A549 treated with GW870086 at 1 μM for 4 hours (cell line): ENCODE data around the gene IL16. TPM values are rescaled to one million over a fixed set of nuclear protein-coding genes. Genes with fewer than 3 reads are reported as not detected.

ENCODE experiments used
- total RNA-seq: library from RNA; stranded (reverse); fragments of 200-300 nt; extraction: Qiagen RNA extraction; gene quantifications from 5 replicates; pipeline ENCODE4 v1.2.3, GENCODE V29; 2022; ENCODE audit warnings: low read depth

The IL16 gene
- 0.21 TPM in 1 of 5 replicates, not detected in the others for total RNA-seq

DNA sequence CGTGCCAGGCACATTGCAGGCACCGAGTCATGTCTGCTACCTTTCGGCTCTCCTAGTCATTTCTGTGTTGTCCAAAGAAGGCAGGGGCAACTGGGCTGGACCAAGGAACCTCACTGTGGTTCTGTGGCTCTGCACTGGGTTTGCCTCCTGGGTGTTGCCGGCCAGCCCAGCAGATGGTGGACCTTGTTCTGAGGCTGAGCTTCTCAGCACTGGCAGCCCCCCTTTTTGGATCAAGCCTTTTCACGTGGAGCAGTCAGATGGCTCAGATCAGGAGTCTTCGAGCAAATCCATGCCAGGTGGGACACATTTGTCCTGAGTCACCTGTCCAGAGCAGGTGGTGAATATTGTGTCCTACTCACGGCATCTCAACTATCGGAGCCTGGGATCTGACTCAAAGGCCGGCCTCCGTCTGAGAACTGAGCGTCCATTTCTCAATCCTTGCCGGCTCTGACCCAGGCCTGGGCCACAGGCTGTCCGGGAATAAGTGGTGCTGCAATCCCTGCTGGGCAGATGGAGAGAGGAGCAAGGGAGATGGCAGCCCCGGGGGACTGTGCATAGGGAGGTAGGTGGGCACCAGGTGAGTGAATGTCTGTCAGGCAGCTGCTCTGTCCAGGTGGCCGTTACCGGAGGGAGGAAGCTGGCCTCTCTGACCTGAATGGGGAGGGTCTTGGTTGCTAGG is at the start of gene IL16:
TSS of gene IL16 (plus strand) at position 304 of the 679 bp plus-strand sequence. CDS start 28,521 bp downstream, outside the sequence.

DNA sequence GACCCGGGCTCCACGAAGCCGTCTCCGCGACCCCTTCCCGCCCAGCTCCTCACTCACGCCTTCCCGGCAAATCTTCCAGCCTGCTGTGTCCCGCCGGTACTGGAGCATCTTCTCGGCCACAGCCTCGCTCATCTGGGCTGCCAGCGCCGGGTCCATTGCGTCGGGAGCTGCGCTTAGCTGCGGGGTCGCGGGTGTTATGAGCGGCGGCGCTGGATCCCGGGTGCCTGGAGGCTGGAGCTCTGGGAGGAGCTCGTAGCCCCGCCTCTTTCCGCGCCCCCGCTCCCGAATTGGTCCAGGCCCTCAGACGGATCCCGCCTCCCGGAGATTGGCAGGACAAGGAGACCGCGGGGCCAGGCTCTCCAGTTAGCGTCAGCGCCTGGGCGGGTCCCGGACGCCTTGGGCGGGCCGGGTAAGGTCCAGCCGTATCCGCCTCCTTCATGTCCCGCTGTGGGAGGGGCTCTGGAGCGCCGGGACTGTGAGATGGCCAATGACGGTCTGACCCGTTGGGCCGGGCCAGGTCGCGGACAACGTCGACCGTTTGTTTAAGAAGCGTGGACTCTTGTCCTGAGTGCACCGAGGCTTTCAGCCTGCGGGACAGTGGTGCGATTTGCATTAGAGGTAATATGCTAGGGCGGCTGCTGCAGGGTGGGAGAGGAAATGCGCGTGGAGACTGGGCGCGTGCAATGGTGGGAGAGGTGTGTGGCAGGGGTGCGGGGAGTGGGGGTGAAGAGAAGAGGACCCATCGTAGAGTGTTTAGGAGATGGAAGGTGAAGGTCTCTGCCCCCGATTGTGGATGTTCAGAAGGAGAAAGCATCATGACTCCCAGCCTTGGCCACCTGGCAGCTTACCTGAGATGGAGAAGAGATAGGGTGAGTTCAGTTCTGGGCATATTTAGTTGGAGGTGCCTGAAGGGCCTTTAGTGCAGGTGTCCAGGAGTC is 127.5 kb downstream of the IL16 start, which contains the start of gene STARD5:
TSS of gene STARD5 (minus strand) at position 198 of the 938 bp plus-strand sequence. CDS start at position 156, 42 bp downstream.

Other genes with a start within 250 kb of the IL16 start
- gene MESD, start 207.1 kb upstream of the IL16 start, total RNA-seq = 36.2 to 38.0 TPM (median 37.3 TPM) in 5 replicates
- gene TLNRD1, start 196.0 kb upstream of the IL16 start, total RNA-seq = 11.6 to 18.3 TPM (median 17.9 TPM) in 5 replicates
- gene CFAP161, start 62.6 kb upstream of the IL16 start, total RNA-seq = not detected in 5 replicates
- 1.2 to 2.6 TPM (median 2.1 TPM) in 5 replicates for gene STARD5, start 127.3 kb downstream of the IL16 start, total RNA-seq
- gene TMC3, start 177.3 kb downstream of the IL16 start, total RNA-seq = not detected in 5 replicates